Measurements from ENCODE around the gene GPR4. TPM values are rescaled to one million over a fixed set of nuclear protein-coding genes. Genes with fewer than 3 reads are reported as not detected.

The GPR4 gene
- total RNA-seq, 1 experiment from 2014 or later, result 0.48 TPM

DNA sequence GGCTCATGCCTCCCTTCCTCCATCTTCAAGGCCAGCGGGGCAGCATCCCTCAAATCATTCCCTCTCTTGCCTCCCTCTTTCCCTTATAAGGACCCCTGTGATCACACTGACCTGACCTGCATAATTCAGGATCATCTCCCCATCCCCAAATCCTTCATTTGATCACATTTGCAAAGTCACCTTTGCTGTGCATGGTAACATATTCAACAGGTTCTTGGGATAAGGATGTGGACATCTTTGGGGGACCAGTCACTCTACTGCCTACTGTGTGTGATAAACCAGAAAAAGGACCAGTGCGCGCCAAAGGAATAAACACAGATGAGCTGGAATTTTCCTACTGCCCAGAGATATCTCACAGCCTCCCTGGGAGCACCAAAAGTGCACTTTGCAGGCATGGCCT, 25.3 kb downstream of the GPR4 start:
- Mint-ChIP-seq H3K9me3 (no peaks in the 10 kb centered on the region), H3K27me3 (ENCODE audit: low read depth) (no peaks in the 10 kb centered on the region), H3K36me3 (no peaks in the 10 kb centered on the region), H3K4me1 (peaks cover 24% of the 10 kb centered on the region), H3K27ac (peak overlapping the region; percentile 43), H3K4me3 (no peak overlapping the region)
- ATAC-seq (no peak), DNase-seq (ENCODE audit: low spot score) (no peak)
- POLR2A ChIA-PET, result no interaction called here
- TF ChIP-seq ZNF317 (CRISPR knock-in tag; IDR thresholded peaks at IDR 0.05; ENCODE audit: borderline replicate concordance, low read depth), result no peak
- TF ChIP-seq STAT6 (CRISPR knock-in tag; conservative IDR thresholded peaks at IDR 0.05; ENCODE audit: low read depth), result no peak
- TF ChIP-seq, protein P1, sequence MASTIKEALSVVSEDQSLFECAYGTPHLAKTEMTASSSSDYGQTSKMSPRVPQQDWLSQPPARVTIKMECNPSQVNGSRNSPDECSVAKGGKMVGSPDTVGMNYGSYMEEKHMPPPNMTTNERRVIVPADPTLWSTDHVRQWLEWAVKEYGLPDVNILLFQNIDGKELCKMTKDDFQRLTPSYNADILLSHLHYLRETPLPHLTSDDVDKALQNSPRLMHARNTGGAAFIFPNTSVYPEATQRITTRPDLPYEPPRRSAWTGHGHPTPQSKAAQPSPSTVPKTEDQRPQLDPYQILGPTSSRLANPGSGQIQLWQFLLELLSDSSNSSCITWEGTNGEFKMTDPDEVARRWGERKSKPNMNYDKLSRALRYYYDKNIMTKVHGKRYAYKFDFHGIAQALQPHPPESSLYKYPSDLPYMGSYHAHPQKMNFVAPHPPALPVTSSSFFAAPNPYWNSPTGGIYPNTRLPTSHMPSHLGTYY (CRISPR knock-in tag; IDR thresholded peaks at IDR 0.05), result no peak
- TF ChIP-seq MXD4 (CRISPR knock-in tag; IDR thresholded peaks at IDR 0.05; ENCODE audit: borderline replicate concordance), result no peak
- CTCF ChIA-PET, result interaction anchor here (1.3 to 2.4 kb wide), 4 partner anchors 14 to 65 kb away, joined by 6 to 16 read pairs (median 10); no protein-coding TSS in a partner anchor

DNA sequence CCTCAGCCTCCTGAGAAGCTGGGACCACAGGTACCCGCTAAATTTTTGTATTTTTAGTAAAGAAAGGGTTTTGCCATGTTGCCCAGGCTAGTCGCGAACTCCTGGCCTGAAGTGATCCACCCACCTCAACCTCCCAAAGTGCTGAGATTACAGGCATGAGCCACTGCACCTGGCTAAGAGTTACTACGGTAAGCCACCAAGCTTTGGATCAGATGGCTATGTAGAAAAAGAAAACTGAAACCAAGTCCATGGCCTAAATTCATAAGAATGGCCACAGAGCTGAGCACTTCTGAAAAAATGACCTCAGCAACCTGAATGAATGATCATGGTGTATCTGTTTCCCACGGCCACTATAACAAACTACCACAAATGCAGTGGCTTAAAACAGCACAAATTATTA, 26.8 kb downstream of the GPR4 start:
- Mint-ChIP-seq H3K4me3 (no peak overlapping the region), H3K9me3 (no peaks in the 10 kb centered on the region), H3K4me1 (peaks cover 24% of the 10 kb centered on the region), H3K27me3 (ENCODE audit: low read depth) (no peaks in the 10 kb centered on the region), H3K27ac (no peak overlapping the region), H3K36me3 (no peaks in the 10 kb centered on the region)
- no peak for ATAC-seq
- no peak for DNase-seq (ENCODE audit: low spot score)
- ChIA-PET CTCF (interaction anchor here (1.5 to 1.9 kb wide), 2 partner anchors 17 to 67 kb away, joined by 5 to 8 read pairs; no protein-coding TSS in a partner anchor), POLR2A (no interaction called here)
- TF ChIP-seq CBFB (CRISPR knock-in tag; IDR thresholded peaks at IDR 0.05; ENCODE audit: low read depth) (no peak), KAT7 (CRISPR knock-in tag; IDR thresholded peaks at IDR 0.05; ENCODE audit: borderline replicate concordance) (no peak), NFATC4 (CRISPR knock-in tag; IDR thresholded peaks at IDR 0.05) (no peak), ATF6 (CRISPR knock-in tag; IDR thresholded peaks at IDR 0.05) (no peak)

- H3K9me3 Mint-ChIP-seq, result no peaks in the 10 kb centered on the region
- H3K4me3 Mint-ChIP-seq, result no peak overlapping the region
- H3K4me1 Mint-ChIP-seq, result peaks cover 27% of the 10 kb centered on the region
- no peaks in the 10 kb centered on the region for H3K27me3 Mint-ChIP-seq (ENCODE audit: low read depth)
- DNase-seq (ENCODE audit: low spot score) (no peak), ATAC-seq (no peak)
- H3K36me3 Mint-ChIP-seq, result no peaks in the 10 kb centered on the region
- H3K27ac Mint-ChIP-seq, result no peak overlapping the region
- POLR2A ChIA-PET, result no interaction called here
- CTCF ChIA-PET, result interaction anchor here (0.6 to 1.9 kb wide), 3 partner anchors 16 to 208 kb away, joined by 5 to 8 read pairs (median 6); partner anchors contain the start of gene DMPK
- TF ChIP-seq, protein P2, sequence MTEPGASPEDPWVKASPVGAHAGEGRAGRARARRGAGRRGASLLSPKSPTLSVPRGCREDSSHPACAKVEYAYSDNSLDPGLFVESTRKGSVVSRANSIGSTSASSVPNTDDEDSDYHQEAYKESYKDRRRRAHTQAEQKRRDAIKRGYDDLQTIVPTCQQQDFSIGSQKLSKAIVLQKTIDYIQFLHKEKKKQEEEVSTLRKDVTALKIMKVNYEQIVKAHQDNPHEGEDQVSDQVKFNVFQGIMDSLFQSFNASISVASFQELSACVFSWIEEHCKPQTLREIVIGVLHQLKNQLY (CRISPR knock-in tag; IDR thresholded peaks at IDR 0.05), result no peak
- TF ChIP-seq, protein P3, sequence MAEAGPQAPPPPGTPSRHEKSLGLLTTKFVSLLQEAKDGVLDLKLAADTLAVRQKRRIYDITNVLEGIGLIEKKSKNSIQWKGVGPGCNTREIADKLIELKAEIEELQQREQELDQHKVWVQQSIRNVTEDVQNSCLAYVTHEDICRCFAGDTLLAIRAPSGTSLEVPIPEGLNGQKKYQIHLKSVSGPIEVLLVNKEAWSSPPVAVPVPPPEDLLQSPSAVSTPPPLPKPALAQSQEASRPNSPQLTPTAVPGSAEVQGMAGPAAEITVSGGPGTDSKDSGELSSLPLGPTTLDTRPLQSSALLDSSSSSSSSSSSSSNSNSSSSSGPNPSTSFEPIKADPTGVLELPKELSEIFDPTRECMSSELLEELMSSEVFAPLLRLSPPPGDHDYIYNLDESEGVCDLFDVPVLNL (CRISPR knock-in tag; IDR thresholded peaks at IDR 0.05; ENCODE audit: borderline replicate concordance, low read depth), result no peak
- TF ChIP-seq ZNF263 (CRISPR knock-in tag; IDR thresholded peaks at IDR 0.05; ENCODE audit: low read depth) (no peak), AR (CRISPR knock-in tag; IDR thresholded peaks at IDR 0.05) (no peak), CBFB (CRISPR knock-in tag; IDR thresholded peaks at IDR 0.05; ENCODE audit: low read depth) (no peak), KAT7 (CRISPR knock-in tag; IDR thresholded peaks at IDR 0.05; ENCODE audit: borderline replicate concordance) (no peak), PRDM15 (CRISPR knock-in tag; IDR thresholded peaks at IDR 0.05) (no peak)
- TF ChIP-seq, protein P4, sequence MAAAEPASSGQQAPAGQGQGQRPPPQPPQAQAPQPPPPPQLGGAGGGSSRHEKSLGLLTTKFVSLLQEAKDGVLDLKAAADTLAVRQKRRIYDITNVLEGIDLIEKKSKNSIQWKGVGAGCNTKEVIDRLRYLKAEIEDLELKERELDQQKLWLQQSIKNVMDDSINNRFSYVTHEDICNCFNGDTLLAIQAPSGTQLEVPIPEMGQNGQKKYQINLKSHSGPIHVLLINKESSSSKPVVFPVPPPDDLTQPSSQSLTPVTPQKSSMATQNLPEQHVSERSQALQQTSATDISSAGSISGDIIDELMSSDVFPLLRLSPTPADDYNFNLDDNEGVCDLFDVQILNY (CRISPR knock-in tag; IDR thresholded peaks at IDR 0.05), result no peak
These were observed 27.5 kb downstream of the GPR4 start for GRCh38 chr19:45574526-45574925.
